Testis (tissue), 2 donors: ENCODE measurements around the gene C1orf94.

Experiments used
- CTCF ChIP-seq, 3 experiments: fragments of 450-650 bp in 2 of 3; fragments of 200-600 bp in 1 of 3; sonication (generic) in 1 of 3; IDR thresholded peaks; one replicate each; pipeline ENCODE4 v1.5.1; 2016 to 2019; ENCODE audit warnings: antibody characterized with exemption in 3 of 3, mild to moderate bottlenecking in 2 of 3, moderate library complexity in 1 of 3
- POLR2A ChIP-seq: fragments of 450-650 bp; IDR thresholded peaks from one replicate; pipeline ENCODE4 v1.6.1; 2017; ENCODE audit warnings: antibody characterized with exemption, mild to moderate bottlenecking, moderate library complexity

- TF ChIP-seq POLR2A, result no peak
- no peak for TF ChIP-seq CTCF (IDR thresholded peaks at IDR 0.05)
These were observed 47.1 kb upstream of the C1orf94 start for GRCh38 chr1:34129630-34130029.
